Tibial nerve (tissue), 4 donors: Measurements from ENCODE around the gene SLC13A4. TPM values are rescaled to one million over a fixed set of nuclear protein-coding genes. Genes with fewer than 3 reads are reported as not detected.

Experiments used
- DNase-seq, 2 donors: peaks; one replicate each; pipeline ENCODE4 v3.0.0-alpha.2; 2019; ENCODE audit warnings: low spot score in 2 of 2
- H3K27ac ChIP-seq, 4 donors: fragments of 200-600 bp; sonication (generic) in 3 of 4; one replicate each; pipeline ENCODE4 v1.5.1; 2017 to 2019; ENCODE audit warnings: mild to moderate bottlenecking in 1 of 4
- H3K27me3 ChIP-seq, 2 donors: fragments of 200-600 bp; sonication (generic) in 1 of 2; one replicate each; pipeline versions ENCODE4 v1.5.1 to v1.6.0; 2017 to 2019
- H3K36me3 ChIP-seq, 3 donors: fragments of 200-600 bp; sonication (generic); one replicate each; pipeline ENCODE4 v1.5.1; 2018 to 2019
- H3K4me1 ChIP-seq, 4 donors: fragments of 200-600 bp; sonication (generic) in 3 of 4; one replicate each; pipeline ENCODE4 v1.5.1; 2017 to 2019
- H3K4me3 ChIP-seq, 4 donors: fragments of 200-600 bp; sonication (generic) in 3 of 4; one replicate each; pipeline ENCODE4 v1.5.1; 2017 to 2019; ENCODE audit warnings: mild to moderate bottlenecking in 1 of 4, moderate library complexity in 1 of 4
- H3K9me3 ChIP-seq, 4 donors: fragments of 200-600 bp; sonication (generic) in 3 of 4; one replicate each; pipeline ENCODE4 v1.5.1; 2017 to 2019
- CTCF ChIP-seq, 5 experiments: fragments of 200-600 bp in 3 of 5; fragments of 450-650 bp in 2 of 5; sonication (generic) in 3 of 5; IDR thresholded peaks; one replicate each; pipeline ENCODE4 v1.5.1; 2016 to 2019; ENCODE audit warnings: antibody characterized with exemption in 5 of 5, mild to moderate bottlenecking in 3 of 5, moderate library complexity in 2 of 5
- EP300 ChIP-seq, 2 donors: sonication (generic); formaldehyde crosslinking; IDR thresholded peaks; one replicate each; pipeline ENCODE4 v1.6.1; 2017; ENCODE audit warnings: antibody characterized with exemption in 2 of 2, mild to moderate bottlenecking in 1 of 2
- POLR2A ChIP-seq, 2 donors: fragments of 450-650 bp; IDR thresholded peaks; one replicate each; pipeline ENCODE4 v1.6.1; 2017; ENCODE audit warnings: antibody characterized with exemption in 2 of 2, mild to moderate bottlenecking in 2 of 2, moderate library complexity in 2 of 2
- WGBS, 2 donors: methylation state at CpG; one replicate each; pipeline ENCODE4 v1.1.5; 2018; 5-methylcytosine and 5-hydroxymethylcytosine counted together
- total RNA-seq, 4 donors: library from RNA; depleted of rRNA; stranded (reverse); fragments of >200 nt; gene quantifications; one replicate each; pipeline ENCODE4 v1.1.0, GENCODE V29; 2016

Gene SLC13A4
- total RNA-seq, 4 donors from 2014 or later = not detected

GRCh38 chr7:135769005-135769802 lies 41.2 kb upstream of the SLC13A4 start:
- Histone ChIP-seq H3K9me3 (no peaks in the 10 kb centered on the region), H3K4me1 (no peaks in the 10 kb centered on the region), H3K36me3 (no peaks in the 10 kb centered on the region), H3K4me3 (no peak overlapping the region), H3K27me3 (no peaks in the 10 kb centered on the region), H3K27ac (peak overlapping the region in 1 of 4 donors; percentile 15)
- TF ChIP-seq POLR2A (IDR thresholded peaks at IDR 0.05) = no peak
- no peak for TF ChIP-seq EP300 (IDR thresholded peaks at IDR 0.05)
- no peak for TF ChIP-seq CTCF (IDR thresholded peaks at IDR 0.05)
- no peak for DNase-seq
- 66 to 74% methylated on average over 7 of the region's 7 CpGs for WGBS, 2 donors

GRCh38 chr7:135768467-135768866 lies 40.5 kb upstream of the SLC13A4 start:
- TF ChIP-seq CTCF (IDR thresholded peaks at IDR 0.05) (no peak), EP300 (IDR thresholded peaks at IDR 0.05) (no peak), POLR2A (IDR thresholded peaks at IDR 0.05) (no peak)
- Histone ChIP-seq H3K27ac (no peak overlapping the region), H3K4me1 (no peaks in the 10 kb centered on the region), H3K27me3 (no peaks in the 10 kb centered on the region), H3K36me3 (no peaks in the 10 kb centered on the region), H3K9me3 (no peaks in the 10 kb centered on the region), H3K4me3 (no peak overlapping the region)
- DNase-seq = no peak
- WGBS, 2 donors = 74 to 79% methylated on average over 4 of the region's 4 CpGs

- no peak overlapping the region for H3K27ac ChIP-seq
- TF ChIP-seq CTCF (IDR thresholded peaks at IDR 0.05) (no peak), EP300 (IDR thresholded peaks at IDR 0.05) (no peak), POLR2A (IDR thresholded peaks at IDR 0.05) (no peak)
- no peak overlapping the region for H3K4me3 ChIP-seq
- H3K27me3 ChIP-seq = no peaks in the 10 kb centered on the region
- 84 to 85% methylated on average over 3 of the region's 3 CpGs for WGBS, 2 donors
- H3K9me3 ChIP-seq = no peaks in the 10 kb centered on the region
- no peak for DNase-seq
- H3K36me3 ChIP-seq = no peaks in the 10 kb centered on the region
- no peaks in the 10 kb centered on the region for H3K4me1 ChIP-seq
Measured at GRCh38 chr7:135768064-135768463, 40.1 kb upstream of the SLC13A4 start.

- no peak for TF ChIP-seq EP300 (IDR thresholded peaks at IDR 0.05)
- no peak for TF ChIP-seq CTCF (IDR thresholded peaks at IDR 0.05)
- TF ChIP-seq POLR2A (IDR thresholded peaks at IDR 0.05) = no peak
- no peaks in the 10 kb centered on the region for H3K36me3 ChIP-seq
- 95 to 96% methylated on average over 2 of the region's 2 CpGs for WGBS, 2 donors
- no peaks in the 10 kb centered on the region for H3K27me3 ChIP-seq
- no peak for DNase-seq
- no peaks in the 10 kb centered on the region for H3K9me3 ChIP-seq
- H3K4me1 ChIP-seq = peaks cover 0 to 9% (median 3%) of the 10 kb centered on the region in 4 donors
- H3K27ac ChIP-seq = no peak overlapping the region
- H3K4me3 ChIP-seq = no peak overlapping the region
Measured at GRCh38 chr7:135763261-135763660, 35.3 kb upstream of the SLC13A4 start.

GRCh38 chr7:135761751-135762488 lies 33.9 kb upstream of the SLC13A4 start:
- 61 to 65% methylated on average over 10 of the region's 10 CpGs for whole genome bisulfite sequencing, 2 donors
- no peak overlapping the region for H3K4me3 ChIP-seq

More at GRCh38 chr7:135761751-135762488, 33.9 kb upstream of the SLC13A4 start:
- no peaks in the 10 kb centered on the region for H3K9me3 ChIP-seq
- H3K4me1 ChIP-seq = peaks cover 0 to 9% (median 3%) of the 10 kb centered on the region in 4 donors
- DNase-seq = no peak
- peak overlapping the region in 1 of 4 donors; percentile 36 for H3K27ac ChIP-seq
- H3K36me3 ChIP-seq = no peaks in the 10 kb centered on the region
- TF ChIP-seq CTCF (IDR thresholded peaks at IDR 0.05) (no peak), POLR2A (IDR thresholded peaks at IDR 0.05) (no peak), EP300 (IDR thresholded peaks at IDR 0.05) (no peak)
- H3K27me3 ChIP-seq = no peaks in the 10 kb centered on the region
